ENCODE measurements around the gene MYBPH. TPM values are rescaled to one million over a fixed set of nuclear protein-coding genes. Genes with fewer than 3 reads are reported as not detected.

MYBPH gene
- total RNA-seq, 4 donors from 2014 or later = not detected

DNA sequence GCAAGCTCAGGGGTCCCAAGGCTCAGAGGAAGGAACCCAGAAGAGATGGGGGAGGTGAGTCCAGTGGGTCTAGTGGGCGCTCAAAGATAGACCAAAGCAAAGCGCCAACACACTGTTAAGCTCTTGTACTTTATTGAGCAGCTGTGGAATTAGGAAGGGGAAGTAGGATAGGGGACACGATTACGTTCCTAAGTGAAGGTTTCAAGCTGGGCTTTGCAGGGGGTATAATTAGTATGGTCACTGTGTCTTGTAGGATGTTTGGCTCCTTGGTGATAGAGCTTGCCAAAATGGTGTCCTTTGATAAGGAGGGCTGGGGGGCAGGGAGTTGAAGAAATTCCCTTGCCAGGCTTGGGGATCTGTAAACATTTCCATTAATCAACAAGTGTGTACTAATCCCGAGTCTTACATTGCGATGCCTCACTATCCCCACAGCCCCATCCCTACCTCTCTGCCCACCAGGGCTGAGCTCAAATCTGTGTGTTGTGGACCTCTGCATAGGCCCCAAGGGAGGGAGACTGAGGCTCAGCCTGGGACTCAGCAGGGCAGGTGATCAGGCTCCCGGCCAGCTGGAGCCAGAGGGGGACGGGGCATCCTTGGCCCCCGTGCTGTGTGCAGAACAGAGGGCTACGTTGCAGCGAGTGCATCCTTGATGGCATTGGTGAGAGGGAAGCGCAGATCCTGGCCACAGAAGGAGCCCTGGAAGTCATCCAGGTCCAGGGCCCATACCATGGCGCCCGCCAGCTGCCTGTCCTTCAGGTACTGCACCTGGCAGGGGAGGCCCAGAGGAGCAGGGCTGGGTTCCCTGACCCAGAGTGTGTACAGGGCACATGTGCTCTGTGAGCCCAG lies 3.4 kb upstream of the MYBPH start:
- Histone ChIP-seq H3K4me3 (no peak overlapping the region), H3K27me3 (no peaks in the 10 kb centered on the region), H3K27ac (no peak overlapping the region), H3K36me3 (no peaks in the 10 kb centered on the region), H3K9me3 (no peaks in the 10 kb centered on the region), H3K4me1 (no peaks in the 10 kb centered on the region)
- no peak for TF ChIP-seq EP300 (IDR thresholded peaks at IDR 0.05)
- TF ChIP-seq, protein P1, sequence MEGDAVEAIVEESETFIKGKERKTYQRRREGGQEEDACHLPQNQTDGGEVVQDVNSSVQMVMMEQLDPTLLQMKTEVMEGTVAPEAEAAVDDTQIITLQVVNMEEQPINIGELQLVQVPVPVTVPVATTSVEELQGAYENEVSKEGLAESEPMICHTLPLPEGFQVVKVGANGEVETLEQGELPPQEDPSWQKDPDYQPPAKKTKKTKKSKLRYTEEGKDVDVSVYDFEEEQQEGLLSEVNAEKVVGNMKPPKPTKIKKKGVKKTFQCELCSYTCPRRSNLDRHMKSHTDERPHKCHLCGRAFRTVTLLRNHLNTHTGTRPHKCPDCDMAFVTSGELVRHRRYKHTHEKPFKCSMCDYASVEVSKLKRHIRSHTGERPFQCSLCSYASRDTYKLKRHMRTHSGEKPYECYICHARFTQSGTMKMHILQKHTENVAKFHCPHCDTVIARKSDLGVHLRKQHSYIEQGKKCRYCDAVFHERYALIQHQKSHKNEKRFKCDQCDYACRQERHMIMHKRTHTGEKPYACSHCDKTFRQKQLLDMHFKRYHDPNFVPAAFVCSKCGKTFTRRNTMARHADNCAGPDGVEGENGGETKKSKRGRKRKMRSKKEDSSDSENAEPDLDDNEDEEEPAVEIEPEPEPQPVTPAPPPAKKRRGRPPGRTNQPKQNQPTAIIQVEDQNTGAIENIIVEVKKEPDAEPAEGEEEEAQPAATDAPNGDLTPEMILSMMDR (IDR thresholded peaks at IDR 0.05) = no peak
- no peak for TF ChIP-seq POLR2A (IDR thresholded peaks at IDR 0.05)
- WGBS, 2 donors = 89 to 93% methylated on average over 9 to 13 of the region's 14 CpGs
- DNase-seq (ENCODE audit: low spot score in 2 of 2) = no peak

DNA sequence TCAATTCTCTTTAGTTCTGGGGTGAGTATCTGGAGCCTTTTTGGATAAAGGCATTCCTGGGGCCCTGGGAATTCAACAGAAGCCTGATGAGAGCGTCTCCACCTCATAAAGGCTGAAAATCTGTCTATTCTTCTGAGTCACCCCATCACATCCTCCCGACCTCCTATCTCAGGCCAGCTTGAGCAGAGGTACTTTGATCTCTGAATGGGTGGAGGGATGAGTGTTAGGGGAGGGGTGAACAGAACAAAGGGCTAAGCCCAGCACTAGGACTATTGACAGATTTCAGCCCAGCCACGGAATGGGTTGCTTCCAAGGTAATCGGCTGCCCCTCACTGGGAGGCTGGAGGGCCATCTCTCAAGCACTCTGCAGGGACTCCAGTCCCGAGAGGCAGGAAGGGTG lies 2.5 kb upstream of the MYBPH start:
- TF ChIP-seq, protein P1 (IDR thresholded peaks at IDR 0.05) = no peak
- no peak for TF ChIP-seq POLR2A (IDR thresholded peaks at IDR 0.05)
- TF ChIP-seq EP300 (IDR thresholded peaks at IDR 0.05) = no peak
- WGBS, 2 donors = 63 to 66% methylated on average over 5 of the region's 5 CpGs
- no peaks in the 10 kb centered on the region for H3K4me1 ChIP-seq
- no peak for DNase-seq (ENCODE audit: low spot score in 2 of 2)
- no peaks in the 10 kb centered on the region for H3K36me3 ChIP-seq
- no peak overlapping the region for H3K4me3 ChIP-seq
- no peaks in the 10 kb centered on the region for H3K9me3 ChIP-seq
- no peak overlapping the region for H3K27ac ChIP-seq
- H3K27me3 ChIP-seq = no peaks in the 10 kb centered on the region

DNA sequence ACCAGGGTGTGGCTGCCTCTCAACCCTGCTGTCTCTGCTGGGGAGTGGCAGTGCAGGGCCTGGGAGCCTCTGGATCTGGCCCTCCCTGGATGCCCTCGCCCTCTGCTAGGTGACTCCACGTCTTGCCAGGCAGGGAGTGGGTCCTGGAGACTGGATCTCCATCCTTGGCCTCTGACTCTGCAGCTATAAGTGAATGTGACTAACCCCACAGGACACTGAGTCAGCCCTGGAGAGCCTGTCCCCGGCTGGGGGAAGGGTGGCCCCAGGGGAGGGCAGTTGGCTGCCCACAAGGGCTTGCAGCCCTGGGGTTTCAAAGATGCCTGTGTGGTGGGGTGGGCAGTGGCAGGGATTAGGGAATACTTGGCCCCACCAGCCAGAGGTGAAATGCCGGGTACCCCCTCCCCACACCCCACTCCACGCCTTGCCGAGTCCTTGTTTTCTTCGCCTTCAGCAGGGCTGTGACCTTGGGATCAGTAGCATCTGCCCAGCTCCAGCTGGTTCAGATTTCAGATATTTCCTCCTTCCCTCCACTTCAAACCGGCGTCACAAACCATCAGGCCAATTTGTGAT lies 1.9 kb upstream of the MYBPH start:
- TF ChIP-seq, protein P1 (IDR thresholded peaks at IDR 0.05) = no peak
- TF ChIP-seq EP300 (IDR thresholded peaks at IDR 0.05) (no peak), POLR2A (IDR thresholded peaks at IDR 0.05) (no peak)
- no peaks in the 10 kb centered on the region for H3K4me1 ChIP-seq
- no peaks in the 10 kb centered on the region for H3K9me3 ChIP-seq
- WGBS, 2 donors = 45 to 47% methylated on average over 7 to 9 of the region's 9 CpGs
- DNase-seq (ENCODE audit: low spot score in 2 of 2) = no peak
- H3K36me3 ChIP-seq = no peaks in the 10 kb centered on the region
- no peaks in the 10 kb centered on the region for H3K27me3 ChIP-seq
- no peak overlapping the region for H3K4me3 ChIP-seq
- H3K27ac ChIP-seq = no peak overlapping the region

DNA sequence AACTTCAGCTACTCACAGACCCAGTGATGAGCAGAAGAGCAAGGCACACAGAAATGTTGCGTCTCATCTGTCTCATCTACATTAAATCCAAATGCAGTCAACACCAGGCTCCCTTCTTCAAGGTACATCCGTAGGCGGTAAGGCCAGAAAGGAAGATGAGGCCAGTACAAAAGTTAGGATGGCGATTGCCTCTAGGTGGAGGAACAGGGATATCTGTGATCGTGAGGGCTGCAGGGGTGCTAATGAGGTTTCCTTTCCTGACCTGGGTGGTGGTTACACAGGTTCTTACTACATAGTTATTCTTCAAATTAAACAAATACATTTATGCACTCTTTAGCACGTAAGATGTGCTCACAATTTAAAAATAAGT lies 1.4 kb upstream of the MYBPH start:
- no peaks in the 10 kb centered on the region for H3K4me1 ChIP-seq
- no peaks in the 10 kb centered on the region for H3K27me3 ChIP-seq
- H3K4me3 ChIP-seq = no peak overlapping the region
- no peak overlapping the region for H3K27ac ChIP-seq
- DNase-seq (ENCODE audit: low spot score in 2 of 2) = no peak
- no peaks in the 10 kb centered on the region for H3K9me3 ChIP-seq
- no peak for TF ChIP-seq EP300 (IDR thresholded peaks at IDR 0.05)
- TF ChIP-seq POLR2A (IDR thresholded peaks at IDR 0.05) = no peak
- TF ChIP-seq, protein P1 (IDR thresholded peaks at IDR 0.05) = no peak
- no peaks in the 10 kb centered on the region for H3K36me3 ChIP-seq
- 84 to 90% methylated on average over 6 of the region's 6 CpGs for WGBS, 2 donors

DNA sequence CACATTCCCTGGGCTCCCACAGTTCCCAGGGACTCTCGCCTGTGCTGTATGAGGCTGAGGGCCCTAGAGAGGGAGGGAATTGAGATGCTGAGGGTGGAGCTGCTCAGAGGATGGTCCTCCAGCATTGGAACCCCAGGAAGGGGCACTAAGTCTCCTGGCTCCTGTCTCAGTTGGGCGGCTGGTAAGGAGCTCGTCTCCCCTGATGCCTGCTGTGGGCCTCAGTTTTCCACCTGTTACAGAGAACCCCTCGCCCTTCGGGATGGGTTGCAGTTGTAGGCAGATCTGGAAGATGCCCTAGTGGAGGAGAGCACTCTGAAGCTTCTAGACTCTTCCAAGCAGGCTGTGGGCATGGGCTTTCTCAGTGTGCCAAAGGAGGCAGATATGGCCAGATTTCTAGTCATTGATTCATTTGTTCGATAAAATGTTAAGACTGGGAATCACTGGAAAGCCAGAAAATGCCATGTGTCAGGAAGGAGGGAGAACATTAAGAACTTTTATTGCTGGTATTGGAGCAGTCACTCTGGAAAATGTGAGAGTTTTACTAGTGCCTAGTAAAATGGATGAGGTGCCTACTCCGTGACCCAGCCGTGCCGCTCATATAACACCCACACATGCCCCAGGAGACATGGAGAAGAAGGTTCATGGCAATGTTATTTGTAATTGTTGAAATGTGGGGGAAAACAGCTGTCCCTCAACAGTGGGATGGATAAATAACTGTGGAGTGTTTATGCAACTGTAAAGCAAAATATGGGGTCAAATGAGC lies 828 bp upstream of the MYBPH start:
- TF ChIP-seq, protein P1 (IDR thresholded peaks at IDR 0.05) = no peak
- no peak for DNase-seq (ENCODE audit: low spot score in 2 of 2)
- H3K4me3 ChIP-seq = no peak overlapping the region
- no peaks in the 10 kb centered on the region for H3K27me3 ChIP-seq
- H3K4me1 ChIP-seq = no peaks in the 10 kb centered on the region
- 80 to 86% methylated on average over 9 of the region's 9 CpGs for WGBS, 2 donors
- H3K9me3 ChIP-seq = no peaks in the 10 kb centered on the region
- no peaks in the 10 kb centered on the region for H3K36me3 ChIP-seq
- no peak overlapping the region for H3K27ac ChIP-seq
